ENCODE data around the gene CAMK1D.
A peak's percentile ranks its signal among the peaks of the same experiment; 100 is the strongest.

Gene CAMK1D

DNA sequence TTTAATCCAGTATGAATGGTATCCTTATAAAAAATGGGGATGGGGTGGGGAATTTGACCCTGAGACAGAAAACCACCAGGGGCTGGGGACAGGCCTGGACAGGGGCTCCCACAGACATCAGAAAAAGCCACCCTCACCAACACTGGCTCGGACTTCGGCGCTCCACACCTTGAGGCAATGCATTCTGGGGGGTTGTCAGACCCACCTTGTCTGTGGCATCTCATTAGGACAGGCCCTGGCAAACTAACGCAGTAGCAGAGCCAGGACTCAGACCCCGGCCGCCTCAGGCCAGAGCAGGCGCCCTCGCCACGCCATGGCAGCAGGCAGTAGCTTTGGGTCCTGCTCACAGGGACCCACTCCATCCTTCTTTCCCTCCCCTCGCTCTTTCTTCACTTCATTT lies 492.1 kb downstream of the CAMK1D start:
- Histone ChIP-seq H3K27ac (no peak overlapping the region), H3K9me3 (replicated peaks in 1 of 11) (no peaks in the 10 kb centered on the region), H3K27me3 (no peaks in the 10 kb centered on the region), H3K4me3 (no peak overlapping the region), H3K36me3 (no peaks in the 10 kb centered on the region), H3K4me2 (no peak overlapping the region), H3K4me1 (peaks cover 0 to 47% (median 35%) of the 10 kb centered on the region in 10 experiments; a peak in 15 of 20 replicates), H3K9ac (no peak overlapping the region), H4K20me1 (no peaks in the 10 kb centered on the region)
- no peak for TF ChIP-seq Cebpa-rat (IDR thresholded peaks at IDR 0.05)

DNA sequence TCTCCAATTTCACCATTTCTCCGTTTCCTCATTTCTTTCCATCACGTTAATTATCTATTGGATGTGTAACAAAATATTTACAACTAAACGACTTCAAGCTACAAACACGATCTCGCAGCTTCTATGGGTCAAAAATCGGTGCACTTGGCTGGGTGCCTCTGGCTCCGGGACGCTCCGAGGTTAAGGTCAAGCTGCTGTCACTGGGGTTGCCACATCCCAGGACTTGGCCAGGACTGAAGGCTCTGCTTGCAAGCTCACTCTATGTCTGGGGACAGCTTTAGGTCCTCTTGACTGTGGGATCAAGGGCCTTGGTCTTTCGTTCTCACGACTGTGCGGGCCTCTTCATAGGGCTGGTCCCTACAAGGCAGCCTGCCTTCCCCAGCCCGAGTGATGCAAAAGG lies 492.5 kb downstream of the CAMK1D start:
- no peaks in the 10 kb centered on the region for H3K36me3 ChIP-seq
- H4K20me1 ChIP-seq, result no peaks in the 10 kb centered on the region
- TF ChIP-seq Cebpa-rat (IDR thresholded peaks at IDR 0.05), result no peak
- H3K4me3 ChIP-seq, result no peak overlapping the region
- no peaks in the 10 kb centered on the region for H3K27me3 ChIP-seq
- no peak overlapping the region for H3K4me2 ChIP-seq
- H3K4me1 ChIP-seq, result peaks cover 0 to 50% (median 34%) of the 10 kb centered on the region in 10 experiments; a peak in 15 of 20 replicates
- no peak overlapping the region for H3K27ac ChIP-seq
- no peaks in the 10 kb centered on the region for H3K9me3 ChIP-seq (replicated peaks in 1 of 11)
- no peak overlapping the region for H3K9ac ChIP-seq

DNA sequence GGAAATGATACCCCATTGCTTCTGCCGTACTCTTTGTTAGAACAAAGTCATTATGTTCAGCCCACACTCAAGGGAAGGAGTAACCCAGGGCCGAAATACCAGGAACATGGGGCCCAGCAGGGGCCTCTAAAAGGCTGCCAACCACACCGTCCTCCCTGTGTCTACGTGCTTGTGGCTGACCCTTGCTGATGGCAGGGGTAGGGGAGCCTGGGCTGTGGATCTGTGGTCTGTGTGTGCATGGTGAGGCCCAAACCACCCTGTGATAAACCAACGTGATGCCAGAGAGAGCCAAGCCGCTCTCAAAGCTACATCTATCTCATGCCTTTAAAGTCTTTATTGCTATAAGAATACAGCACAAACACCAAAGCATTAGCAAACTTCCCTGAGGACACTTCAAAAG lies 493.0 kb downstream of the CAMK1D start:
- H3K4me2 ChIP-seq, result no peak overlapping the region
- H3K27me3 ChIP-seq, result no peaks in the 10 kb centered on the region
- no peak for TF ChIP-seq Cebpa-rat (IDR thresholded peaks at IDR 0.05)
- H3K36me3 ChIP-seq, result no peaks in the 10 kb centered on the region
- H3K4me3 ChIP-seq, result no peak overlapping the region
- no peak overlapping the region for H3K27ac ChIP-seq
- H3K9me3 ChIP-seq (replicated peaks in 1 of 11), result no peaks in the 10 kb centered on the region
- peaks cover 0 to 45% (median 29%) of the 10 kb centered on the region in 10 experiments; a peak in 15 of 20 replicates for H3K4me1 ChIP-seq
- no peaks in the 10 kb centered on the region for H4K20me1 ChIP-seq
- no peak overlapping the region for H3K9ac ChIP-seq

GRCh38 chr10:12843296-12843945 lies 494.1 kb downstream of the CAMK1D start:
- Histone ChIP-seq H3K27me3 (no peaks in the 10 kb centered on the region), H3K9ac (no peak overlapping the region), H3K4me3 (no peak overlapping the region), H3K4me2 (no peak overlapping the region), H3K9me3 (replicated peaks in 1 of 11) (no peaks in the 10 kb centered on the region), H3K36me3 (no peaks in the 10 kb centered on the region), H3K27ac (no peak overlapping the region), H4K20me1 (no peaks in the 10 kb centered on the region), H3K4me1 (peaks cover 0 to 40% (median 25%) of the 10 kb centered on the region in 10 experiments; a peak in 16 of 20 replicates)
- no peak for TF ChIP-seq Cebpa-rat (IDR thresholded peaks at IDR 0.05)

GRCh38 chr10:12844811-12845483 lies 495.6 kb downstream of the CAMK1D start:
- Histone ChIP-seq H3K4me1 (peaks cover 7 to 40% (median 26%) of the 10 kb centered on the region in 10 experiments; a peak in 19 of 20 replicates), H3K4me2 (no peak overlapping the region), H3K36me3 (no peaks in the 10 kb centered on the region), H3K27ac (no peak overlapping the region), H3K27me3 (no peaks in the 10 kb centered on the region), H3K4me3 (no peak overlapping the region), H4K20me1 (no peaks in the 10 kb centered on the region), H3K9me3 (replicated peaks in 1 of 11) (no peaks in the 10 kb centered on the region), H3K9ac (no peak overlapping the region)
- no peak for TF ChIP-seq Cebpa-rat (IDR thresholded peaks at IDR 0.05)

DNA sequence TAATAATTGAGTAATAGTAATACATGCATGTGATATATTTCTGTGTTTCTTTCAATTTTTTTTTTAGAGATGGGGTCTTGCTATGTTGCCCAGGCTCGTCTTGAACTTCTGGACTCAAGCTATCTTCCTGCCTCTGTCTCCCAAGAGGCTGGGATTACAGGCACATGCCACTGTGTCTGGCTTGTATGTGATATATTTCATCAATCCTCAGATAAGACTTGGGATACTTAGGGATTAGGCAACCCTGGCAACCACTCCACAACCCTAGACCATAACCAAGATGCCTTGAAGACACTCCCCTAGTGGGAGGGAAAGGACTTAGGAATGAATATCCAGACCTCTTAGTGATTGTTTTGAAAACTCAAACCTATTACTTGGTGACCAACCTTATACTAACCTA lies 497.4 kb downstream of the CAMK1D start:
- 0 out of 22 replicates have a peak, but pooled peaks of 1 of the 11 experiments have one; percentile 9 for TF ChIP-seq Cebpa-rat (IDR thresholded peaks at IDR 0.05)
- Histone ChIP-seq H4K20me1 (no peaks in the 10 kb centered on the region), H3K4me1 (peaks cover 7 to 40% (median 26%) of the 10 kb centered on the region in 10 experiments; a peak in 19 of 20 replicates)

DNA sequence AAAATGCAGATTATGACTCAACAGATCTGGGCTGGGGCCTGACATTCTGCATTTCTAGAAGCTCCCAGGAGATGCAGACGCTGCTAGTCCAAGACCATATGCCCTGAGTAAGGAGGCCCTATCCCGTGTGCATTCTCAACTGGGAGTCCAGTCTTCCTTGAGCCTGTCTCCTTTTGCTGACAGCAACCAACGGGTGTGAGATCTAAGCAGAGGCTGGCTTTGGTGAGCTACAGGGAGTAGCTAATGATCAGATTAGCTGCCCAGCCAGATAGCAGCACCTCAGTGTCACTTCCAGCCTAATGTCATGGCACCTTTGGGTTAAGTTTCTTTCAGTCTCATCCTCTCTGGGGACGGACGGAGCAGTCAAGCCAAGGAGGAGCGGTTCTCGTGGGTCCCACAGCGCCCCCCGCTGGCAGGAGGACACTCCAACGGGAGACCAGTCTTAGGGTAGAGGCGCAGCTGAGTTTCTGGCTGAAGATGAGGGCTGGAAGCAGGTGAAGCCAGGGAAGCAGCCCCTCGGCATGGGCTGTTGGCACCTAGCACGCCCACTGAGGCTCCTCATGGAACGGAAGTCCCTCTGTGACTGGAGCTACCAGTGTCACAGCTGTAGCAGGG lies 498.1 kb downstream of the CAMK1D start:
- Histone ChIP-seq H3K27ac (no peak overlapping the region), H3K9me3 (replicated peaks in 1 of 11) (peaks cover 0 to 6% (median 4%) of the 10 kb centered on the region in 11 experiments; a peak in 7 of 22 replicates), H3K4me2 (peak overlapping the region in 2 of 11 experiments; percentile 88 to 91; a peak in 2 of 22 replicates), H3K4me1 (peaks cover 7 to 47% (median 30%) of the 10 kb centered on the region in 10 experiments; a peak in 19 of 20 replicates), H3K4me3 (no peak overlapping the region), H4K20me1 (no peaks in the 10 kb centered on the region), H3K36me3 (no peaks in the 10 kb centered on the region), H3K27me3 (no peaks in the 10 kb centered on the region), H3K9ac (no peak overlapping the region)
- TF ChIP-seq Cebpa-rat (IDR thresholded peaks at IDR 0.05), result no peak

More for the DNA sequence above, 497.4 kb downstream of the CAMK1D start:
- H3K4me3 ChIP-seq, result no peak overlapping the region
- peaks cover 0 to 6% (median 4%) of the 10 kb centered on the region in 11 experiments; a peak in 7 of 22 replicates for H3K9me3 ChIP-seq (replicated peaks in 1 of 11)
- H3K36me3 ChIP-seq, result no peaks in the 10 kb centered on the region
- no peaks in the 10 kb centered on the region for H3K27me3 ChIP-seq
- H3K9ac ChIP-seq, result no peak overlapping the region
- H3K4me2 ChIP-seq, result peak overlapping the region in 2 of 11 experiments; percentile 29 to 50; a peak in 3 of 22 replicates
- no peak overlapping the region for H3K27ac ChIP-seq

DNA sequence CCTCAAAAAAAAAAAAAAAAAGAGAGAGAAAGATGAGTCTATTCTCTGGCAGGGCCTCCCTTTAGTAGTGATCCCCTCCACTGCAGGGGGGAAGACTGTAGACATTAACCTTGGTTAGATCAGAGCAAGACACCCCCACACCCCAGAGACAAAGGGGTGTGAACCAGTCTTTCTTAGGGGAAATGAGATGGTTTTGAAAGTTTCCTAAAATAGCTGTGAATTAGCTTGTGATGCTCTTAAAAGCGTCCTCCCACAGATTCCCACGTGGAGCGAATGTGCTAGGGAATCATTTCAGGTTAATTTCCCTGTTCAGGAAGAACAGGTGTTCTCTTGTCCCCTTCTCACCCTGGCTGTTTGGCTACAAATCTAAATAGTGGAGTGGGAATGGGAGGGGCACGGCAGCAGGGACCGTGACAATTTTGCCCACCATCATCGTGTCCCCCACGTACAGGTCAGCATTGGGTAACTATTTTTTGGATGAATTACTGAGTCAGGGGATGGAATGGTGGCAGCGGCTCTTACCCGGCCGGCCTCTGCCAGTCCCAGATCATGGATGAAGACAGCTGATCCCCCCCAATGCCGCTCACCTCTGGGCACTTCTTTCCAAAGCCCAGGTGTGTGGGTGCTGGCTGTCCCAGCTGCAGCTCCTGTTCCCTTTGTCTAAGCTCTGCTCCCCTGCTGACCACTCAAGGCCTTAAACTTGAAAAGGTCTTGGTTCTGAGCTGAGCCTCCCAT lies 499.3 kb downstream of the CAMK1D start:
- peak overlapping the region in 3 of 11 experiments; percentile 28 to 65 (median 64); a peak in 5 of 22 replicates for H3K27ac ChIP-seq
- peak overlapping the region in 4 of 11 experiments; percentile 21 to 59 (median 46); a peak in 4 of 22 replicates for H3K9ac ChIP-seq
- peak overlapping the region; percentile 56 to 92 (median 80); a peak in 20 of 22 replicates for H3K4me2 ChIP-seq
- no peak for TF ChIP-seq Cebpa-rat (IDR thresholded peaks at IDR 0.05)
- no peaks in the 10 kb centered on the region for H3K27me3 ChIP-seq
- peaks cover 7 to 55% (median 39%) of the 10 kb centered on the region in 10 experiments; a peak in 19 of 20 replicates for H3K4me1 ChIP-seq
- H4K20me1 ChIP-seq, result no peaks in the 10 kb centered on the region
- no peaks in the 10 kb centered on the region for H3K36me3 ChIP-seq
- H3K4me3 ChIP-seq, result peak overlapping the region in 1 of 10 experiments; percentile 22; a peak in 1 of 20 replicates
- peaks cover 0 to 6% (median 4%) of the 10 kb centered on the region in 11 experiments; a peak in 7 of 22 replicates for H3K9me3 ChIP-seq (replicated peaks in 1 of 11)
